Ovary (tissue), 9 donors: Measurements from ENCODE around the gene SULT1A1. TPM values are rescaled to one million over a fixed set of nuclear protein-coding genes. Genes with fewer than 3 reads are reported as not detected.

Experiments used
- DNase-seq, 5 donors: peaks; one replicate each; pipeline ENCODE4 v3.0.0-alpha.2; 2019 to 2020
- H3K27ac ChIP-seq, 2 donors: fragments of 200-600 bp; one replicate each; pipeline versions ENCODE4 v1.5.1 to v1.8.0; 2019 to 2022
- H3K27me3 ChIP-seq: fragments of 200-600 bp; one replicate; pipeline ENCODE4 v1.8.0; 2022
- H3K36me3 ChIP-seq: fragments of 200-600 bp; sonication (generic); one replicate; pipeline ENCODE4 v1.5.1; 2019
- H3K4me1 ChIP-seq: one replicate; pipeline ENCODE4 v1.8.1; 2013; ENCODE audit warnings: mild to moderate bottlenecking, moderate library complexity; ENCODE audit not compliant: insufficient read depth
- H3K4me3 ChIP-seq: fragments of 200-600 bp; sonication (generic); one replicate; pipeline ENCODE4 v1.5.1; 2017
- H3K9me3 ChIP-seq, 2 donors: fragments of 200-600 bp in 1 of 2; sonication (generic) in 1 of 2; one replicate each; pipeline versions ENCODE4 v1.5.1 to v1.8.1; 2013 to 2019; ENCODE audit warnings: mild to moderate bottlenecking in 1 of 2, moderate library complexity in 1 of 2
- CTCF ChIP-seq, 3 donors: fragments of 450-650 bp in 2 of 3; fragments of 200-600 bp in 1 of 3; IDR thresholded peaks; one replicate each; pipeline versions ENCODE4 v1.5.1 to v1.8.0; 2016 to 2022; ENCODE audit warnings: antibody characterized with exemption in 3 of 3, mild to moderate bottlenecking in 1 of 3
- EP300 ChIP-seq: sonication (generic); formaldehyde crosslinking; IDR thresholded peaks from one replicate; pipeline ENCODE4 v1.6.1; 2017; ENCODE audit warnings: antibody characterized with exemption
- POLR2A ChIP-seq: fragments of 450-650 bp; IDR thresholded peaks from one replicate; pipeline ENCODE4 v1.6.1; 2017; ENCODE audit warnings: antibody characterized with exemption, mild to moderate bottlenecking, moderate library complexity
- WGBS, 3 donors: extraction: QIAGEN DNeasy Blood & Tissue Kit in 1 of 3; methylation state at CpG; one replicate each; pipeline versions ENCODE4 v1.1.5 to v1.1.7; 2013 to 2017; 5-methylcytosine and 5-hydroxymethylcytosine counted together
- intact Hi-C, 4 donors: fragments of 100-400 bp; cut with DNase I; formaldehyde crosslinking; loops; one replicate each; pipeline versions ENCODE4 v1.11.0 to v1.15.1; 2022 to 2023
- polyA plus RNA-seq, 2 donors: library from polyadenylated mRNA; stranded (reverse); fragments of 200-250 nt in 1 of 2; fragments of 350-450 nt in 1 of 2; fragmentation: Illumina TruSeq in 1 of 2; extraction: RNeasy Lipid Tissue Mini Kit (QIAGEN cat#74804) in 1 of 2; gene quantifications; one replicate each; pipeline ENCODE4 v1.2.3, GENCODE V29; 2013 to 2014
- total RNA-seq, 7 donors: library from RNA; depleted of rRNA in 2 of 7; stranded (reverse); fragments of >200 nt in 2 of 7; fragmentation: NEBNext Ultra II Directional in 3 of 7; extraction: Animal tissue kit (Norgen Biotek cat#: 25700) in 3 of 7; gene quantifications; one replicate each; pipeline versions ENCODE4 v1.1.0 to v1.2.4, GENCODE V29; 2016 to 2023
- donor health status: DM: no; HTN: no; CAD: no; lungs with moderate emphysema.
- donor health status: DM: no; HTN: no; CAD: no.
- donor health status: Bipolar disorder and iron deficiency.
- donor health status: DM: yes; HTN: yes; CAD: no.
- donor health status: DM: no; HTN: no; CAD: no.
- donor health status: DM: yes; HTN: yes; CAD: no.

Gene SULT1A1
- total and polyA plus RNA-seq, 9 donors = 5.4 to 54.6 (median 11.3) TPM

GRCh38 chr16:28592979-28593553 is 16.8 kb downstream of the SULT1A1 start:
- Histone ChIP-seq H3K4me1 (peaks cover 4% of the 10 kb centered on the region), H3K4me3 (no peak overlapping the region), H3K36me3 (no peaks in the 10 kb centered on the region), H3K27me3 (no peaks in the 10 kb centered on the region), H3K9me3 (no peaks in the 10 kb centered on the region), H3K27ac (no peak overlapping the region)
- no peak for DNase-seq
- WGBS, 3 donors = 86 to 88% (median 87%) methylated on average over 13 of the region's 13 CpGs
- no peak for TF ChIP-seq CTCF (IDR thresholded peaks at IDR 0.05)
- no peak for TF ChIP-seq EP300
- no peak for TF ChIP-seq POLR2A
- intact Hi-C loops = no loop called here

GRCh38 chr16:28592511-28592910 is 17.3 kb downstream of the SULT1A1 start:
- Histone ChIP-seq H3K9me3 (no peaks in the 10 kb centered on the region), H3K27me3 (no peaks in the 10 kb centered on the region), H3K4me1 (peaks cover 4% of the 10 kb centered on the region), H3K27ac (no peak overlapping the region), H3K36me3 (no peaks in the 10 kb centered on the region), H3K4me3 (no peak overlapping the region)
- 90 to 93% (median 92%) methylated on average over 5 of the region's 5 CpGs for WGBS, 3 donors
- no peak for DNase-seq
- no peak for TF ChIP-seq EP300
- TF ChIP-seq POLR2A = no peak
- TF ChIP-seq CTCF (IDR thresholded peaks at IDR 0.05) = no peak
- intact Hi-C loops = no loop called here

GRCh38 chr16:28591355-28591754 is 18.5 kb downstream of the SULT1A1 start:
- H3K9me3 ChIP-seq = no peaks in the 10 kb centered on the region
- no peaks in the 10 kb centered on the region for H3K27me3 ChIP-seq
- TF ChIP-seq CTCF (IDR thresholded peaks at IDR 0.05) (no peak), EP300 (no peak), POLR2A (no peak)
- no peaks in the 10 kb centered on the region for H3K36me3 ChIP-seq
- intact Hi-C loops = no loop called here
- 84 to 86% (median 84%) methylated on average over 6 of the region's 6 CpGs for WGBS, 3 donors
- DNase-seq = no peak
- H3K4me3 ChIP-seq = no peak overlapping the region
- no peaks in the 10 kb centered on the region for H3K4me1 ChIP-seq
- H3K27ac ChIP-seq = no peak overlapping the region

GRCh38 chr16:28590384-28591340 is 19.2 kb downstream of the SULT1A1 start:
- no peaks in the 10 kb centered on the region for H3K36me3 ChIP-seq
- TF ChIP-seq CTCF (IDR thresholded peaks at IDR 0.05) (no peak), EP300 (no peak), POLR2A (no peak)

More at GRCh38 chr16:28590384-28591340, 19.2 kb downstream of the SULT1A1 start:
- Histone ChIP-seq H3K27ac (no peak overlapping the region), H3K4me1 (no peaks in the 10 kb centered on the region), H3K9me3 (no peaks in the 10 kb centered on the region), H3K4me3 (no peak overlapping the region), H3K27me3 (no peaks in the 10 kb centered on the region)
- intact Hi-C loops = no loop called here
- 87 to 91% (median 90%) methylated on average over 22 of the region's 22 CpGs for WGBS, 3 donors
- no peak for DNase-seq
